ENCODE data around the gene IL4.

DNA sequence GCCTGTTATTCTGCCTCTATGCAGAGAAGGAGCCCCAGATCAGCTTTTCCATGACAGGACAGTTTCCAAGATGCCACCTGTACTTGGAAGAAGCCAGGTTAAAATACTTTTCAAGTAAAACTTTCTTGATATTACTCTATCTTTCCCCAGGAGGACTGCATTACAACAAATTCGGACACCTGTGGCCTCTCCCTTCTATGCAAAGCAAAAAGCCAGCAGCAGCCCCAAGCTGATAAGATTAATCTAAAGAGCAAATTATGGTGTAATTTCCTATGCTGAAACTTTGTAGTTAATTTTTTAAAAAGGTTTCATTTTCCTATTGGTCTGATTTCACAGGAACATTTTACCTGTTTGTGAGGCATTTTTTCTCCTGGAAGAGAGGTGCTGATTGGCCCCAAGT is 301 bp upstream of the IL4 start:
- TF ChIP-seq CTCF (conservative IDR thresholded peaks at IDR 0.05) (no peak), EZH2 (IDR thresholded peaks at IDR 0.05; ENCODE audit: low read depth) (no peak)

Measured in PC-9 (cell line).